Activated T-helper 2 cell treated with anti-CD3 and anti-CD28 coated beads, Interferon-gamma antibody, Interleukin-2, Interleukin-4, amounts not matched to agents 10 μg/mL and 5 μg/mL and 100 μg/mL, durations not matched to agents 14 hours and 24 hours and 36 hours (primary cell): ENCODE results near the gene CD2AP. TPM values are rescaled to one million over a fixed set of nuclear protein-coding genes. Genes with fewer than 3 reads are reported as not detected.

Source experiments
- DNase-seq: peaks from one replicate; pipeline ENCODE4 v3.0.0; 2021; ENCODE audit warnings: low spot score
- H3K27ac Mint-ChIP-seq: one replicate; pipeline ENCODE4 v1.8.0; 2021; ENCODE audit warnings: mixed read lengths
- H3K27me3 Mint-ChIP-seq: one replicate; pipeline ENCODE4 v1.8.0; 2021; ENCODE audit warnings: low read depth, mixed read lengths
- H3K36me3 Mint-ChIP-seq: one replicate; pipeline ENCODE4 v1.8.0; 2021; ENCODE audit warnings: low read depth, mixed read lengths
- H3K4me1 Mint-ChIP-seq: one replicate; pipeline ENCODE4 v1.8.0; 2021; ENCODE audit warnings: low read depth, mixed read lengths
- H3K4me3 Mint-ChIP-seq: one replicate; pipeline ENCODE4 v1.8.0; 2021; ENCODE audit warnings: low read depth, mild to moderate bottlenecking, moderate library complexity, mixed read lengths
- H3K9me3 Mint-ChIP-seq: one replicate; pipeline ENCODE4 v1.8.0; 2021; ENCODE audit warnings: mixed read lengths
- intact Hi-C: fragments of 100-400 bp; cut with micrococcal nuclease; formaldehyde crosslinking; loops from one replicate; pipeline ENCODE4 v1.15.1; 2023
- total RNA-seq: library from RNA; stranded (reverse); gene quantifications from 2 replicates; pipeline ENCODE4 v1.2.3, GENCODE V29; 2022

The CD2AP gene
- total RNA-seq, 1 donor from 2014 or later = 29.1 TPM

- intact Hi-C loops = no loop called here
- DNase-seq = no peak
- H3K4me3 Mint-ChIP-seq = no peak overlapping the region
- peaks cover 8% of the 10 kb centered on the region for H3K27me3 Mint-ChIP-seq
- no peaks in the 10 kb centered on the region for H3K4me1 Mint-ChIP-seq
- no peaks in the 10 kb centered on the region for H3K9me3 Mint-ChIP-seq
- no peak overlapping the region for H3K27ac Mint-ChIP-seq
- no peaks in the 10 kb centered on the region for H3K36me3 Mint-ChIP-seq
Observed at GRCh38 chr6:47648031-47648430, 170.4 kb downstream of the CD2AP start.

- H3K9me3 Mint-ChIP-seq = no peaks in the 10 kb centered on the region
- H3K4me1 Mint-ChIP-seq = no peaks in the 10 kb centered on the region
- no peak overlapping the region for H3K27ac Mint-ChIP-seq
- H3K4me3 Mint-ChIP-seq = no peak overlapping the region
- DNase-seq = no peak
- no peaks in the 10 kb centered on the region for H3K36me3 Mint-ChIP-seq
- intact Hi-C loops = loop anchor here (10.0 kb wide), 1 partner anchor 74 kb away; no protein-coding TSS in a partner anchor
- peaks cover 2% of the 10 kb centered on the region for H3K27me3 Mint-ChIP-seq
Observed at GRCh38 chr6:47650553-47651432, 173.2 kb downstream of the CD2AP start.

GRCh38 chr6:47651505-47651944 lies 173.9 kb downstream of the CD2AP start:
- no peaks in the 10 kb centered on the region for H3K9me3 Mint-ChIP-seq
- H3K4me1 Mint-ChIP-seq = peaks cover 5% of the 10 kb centered on the region
- H3K4me3 Mint-ChIP-seq = no peak overlapping the region
- intact Hi-C loops = loop anchor here (10.0 kb wide), 1 partner anchor 73 kb away; no protein-coding TSS in a partner anchor
- H3K36me3 Mint-ChIP-seq = no peaks in the 10 kb centered on the region
- H3K27ac Mint-ChIP-seq = no peak overlapping the region
- H3K27me3 Mint-ChIP-seq = peaks cover 2% of the 10 kb centered on the region
- DNase-seq = no peak

- H3K9me3 Mint-ChIP-seq = no peaks in the 10 kb centered on the region
- H3K36me3 Mint-ChIP-seq = no peaks in the 10 kb centered on the region
- H3K4me1 Mint-ChIP-seq = peaks cover 5% of the 10 kb centered on the region
Observed at GRCh38 chr6:47653706-47654105, 176.1 kb downstream of the CD2AP start.

GRCh38 chr6:47654255-47654654 lies 176.7 kb downstream of the CD2AP start:
- Mint-ChIP-seq H3K9me3 (no peaks in the 10 kb centered on the region), H3K4me3 (no peak overlapping the region), H3K36me3 (no peaks in the 10 kb centered on the region), H3K27ac (no peak overlapping the region), H3K4me1 (peaks cover 5% of the 10 kb centered on the region), H3K27me3 (peaks cover 9% of the 10 kb centered on the region)
- intact Hi-C loops = loop anchor here (10.0 kb wide), 1 partner anchor 71 kb away; no protein-coding TSS in a partner anchor
- DNase-seq = no peak

More at GRCh38 chr6:47653706-47654105, 176.1 kb downstream of the CD2AP start:
- DNase-seq = no peak
- H3K27me3 Mint-ChIP-seq = peaks cover 9% of the 10 kb centered on the region
- H3K4me3 Mint-ChIP-seq = no peak overlapping the region
- H3K27ac Mint-ChIP-seq = no peak overlapping the region
- intact Hi-C loops = loop anchor here (10.0 kb wide), 1 partner anchor 71 kb away; no protein-coding TSS in a partner anchor

- Mint-ChIP-seq H3K4me1 (peaks cover 5% of the 10 kb centered on the region), H3K4me3 (no peak overlapping the region), H3K9me3 (no peaks in the 10 kb centered on the region), H3K36me3 (no peaks in the 10 kb centered on the region), H3K27me3 (peaks cover 15% of the 10 kb centered on the region), H3K27ac (no peak overlapping the region)
- intact Hi-C loops = loop anchor here (1.0 to 10.0 kb wide), 2 partner anchors 69 to 242 kb away; no protein-coding TSS in a partner anchor
- DNase-seq = peak; percentile 33
Observed at GRCh38 chr6:47655719-47656595, 178.4 kb downstream of the CD2AP start.

GRCh38 chr6:47661960-47662359 lies 184.4 kb downstream of the CD2AP start:
- Mint-ChIP-seq H3K27ac (no peak overlapping the region), H3K4me3 (no peak overlapping the region), H3K4me1 (peaks cover 2% of the 10 kb centered on the region), H3K36me3 (no peaks in the 10 kb centered on the region), H3K9me3 (no peaks in the 10 kb centered on the region), H3K27me3 (peaks cover 28% of the 10 kb centered on the region)
- intact Hi-C loops = no loop called here
- DNase-seq = no peak

- Mint-ChIP-seq H3K4me3 (no peak overlapping the region), H3K27ac (no peak overlapping the region), H3K4me1 (peaks cover 2% of the 10 kb centered on the region), H3K9me3 (no peaks in the 10 kb centered on the region), H3K27me3 (peaks cover 22% of the 10 kb centered on the region), H3K36me3 (no peaks in the 10 kb centered on the region)
- intact Hi-C loops = no loop called here
- DNase-seq = no peak
Observed at GRCh38 chr6:47663462-47664216, 186.1 kb downstream of the CD2AP start.

GRCh38 chr6:47665112-47665511 lies 187.5 kb downstream of the CD2AP start:
- H3K9me3 Mint-ChIP-seq = no peaks in the 10 kb centered on the region
- H3K4me3 Mint-ChIP-seq = no peak overlapping the region
- peaks cover 30% of the 10 kb centered on the region for H3K27me3 Mint-ChIP-seq
- no peak overlapping the region for H3K27ac Mint-ChIP-seq
- DNase-seq = no peak
- intact Hi-C loops = no loop called here
- peaks cover 2% of the 10 kb centered on the region for H3K4me1 Mint-ChIP-seq
- H3K36me3 Mint-ChIP-seq = no peaks in the 10 kb centered on the region

- Mint-ChIP-seq H3K36me3 (no peaks in the 10 kb centered on the region), H3K9me3 (no peaks in the 10 kb centered on the region), H3K27me3 (peaks cover 24% of the 10 kb centered on the region), H3K4me1 (peaks cover 2% of the 10 kb centered on the region), H3K27ac (no peak overlapping the region), H3K4me3 (no peak overlapping the region)
- intact Hi-C loops = no loop called here
- no peak for DNase-seq
Observed at GRCh38 chr6:47669684-47670513, 192.3 kb downstream of the CD2AP start.

GRCh38 chr6:47670851-47671250 lies 193.3 kb downstream of the CD2AP start:
- intact Hi-C loops = no loop called here
- peaks cover 2% of the 10 kb centered on the region for H3K4me1 Mint-ChIP-seq
- H3K36me3 Mint-ChIP-seq = no peaks in the 10 kb centered on the region
- H3K27me3 Mint-ChIP-seq = peaks cover 24% of the 10 kb centered on the region
- no peak for DNase-seq
- no peak overlapping the region for H3K4me3 Mint-ChIP-seq
- H3K9me3 Mint-ChIP-seq = no peaks in the 10 kb centered on the region
- no peak overlapping the region for H3K27ac Mint-ChIP-seq
